H9 (cell line): ENCODE measurements around the gene AHI1. TPM values are rescaled to one million over a fixed set of nuclear protein-coding genes. Genes with fewer than 3 reads are reported as not detected.
A peak's percentile ranks its signal among the peaks of the same experiment; 100 is the strongest.
"Not testable (repeated sequence)": the region's sequence is repeated elsewhere in the genome, so short reads cannot be mapped to it uniquely, and the experiment has no call there.

Experiments used
- DNase-seq: peaks from one replicate; pipeline ENCODE4 v3.0.0-alpha.2; 2017
- H2AFZ ChIP-seq: one replicate; pipeline ENCODE4 v1.6.1; 2013; ENCODE audit warnings: mild to moderate bottlenecking, low read length, control low read depth, moderate library complexity
- H2AK5ac ChIP-seq: 2 replicates; pipeline ENCODE4 v1.6.1; 2013; ENCODE audit warnings: low read length, control low read depth, mixed read lengths; ENCODE audit not compliant: insufficient read length
- H2BK120ac ChIP-seq: one replicate; pipeline ENCODE4 v1.6.1; 2013; ENCODE audit warnings: low read depth, mild to moderate bottlenecking, low read length, control low read depth, inconsistent platforms; ENCODE audit not compliant: poor library complexity, severe bottlenecking
- H2BK12ac ChIP-seq: 2 replicates; pipeline ENCODE4 v1.6.1; 2013; ENCODE audit warnings: low read length, control low read depth, mixed read lengths, low read depth; ENCODE audit not compliant: insufficient read length
- H2BK15ac ChIP-seq: 2 replicates; pipeline ENCODE4 v1.6.1; 2013; ENCODE audit warnings: low read depth, low read length, control low read depth
- H2BK20ac ChIP-seq: one replicate; pipeline ENCODE4 v1.6.1; 2013; ENCODE audit warnings: low read depth, mild to moderate bottlenecking, low read length, control low read depth, inconsistent platforms; ENCODE audit not compliant: poor library complexity, severe bottlenecking
- H2BK5ac ChIP-seq: 2 replicates; pipeline ENCODE4 v1.6.1; 2013; ENCODE audit warnings: low read length, control low read depth, mixed read lengths; ENCODE audit not compliant: insufficient read length
- H3K14ac ChIP-seq: 2 replicates; pipeline ENCODE4 v1.6.1; 2013; ENCODE audit warnings: low read length, control low read depth; ENCODE audit not compliant: insufficient read depth
- H3K18ac ChIP-seq: 2 replicates; pipeline ENCODE4 v1.6.1; 2013; ENCODE audit warnings: low read depth, mild to moderate bottlenecking, mixed read lengths, low read length, control low read depth; ENCODE audit not compliant: insufficient read length
- H3K23ac ChIP-seq: 2 replicates; pipeline ENCODE4 v1.6.1; 2013; ENCODE audit warnings: low read length, control low read depth, mixed read lengths, low read depth; ENCODE audit not compliant: insufficient read length
- H3K23me2 ChIP-seq: 2 replicates; pipeline ENCODE4 v1.6.1; 2013; ENCODE audit warnings: low read depth, mild to moderate bottlenecking, mixed read lengths, low read length, control low read depth; ENCODE audit not compliant: insufficient read length, poor library complexity, severe bottlenecking
- H3K27ac ChIP-seq: 2 replicates; pipeline ENCODE4 v1.5.1; 2013; ENCODE audit warnings: low read length, control low read depth, mixed read lengths, low read depth; ENCODE audit not compliant: insufficient read length
- H3K27me3 ChIP-seq: 2 replicates; pipeline ENCODE4 v1.6.1; 2013; ENCODE audit warnings: low read length, control low read depth, inconsistent platforms; ENCODE audit not compliant: insufficient read depth
- H3K4ac ChIP-seq: 2 replicates; pipeline ENCODE4 v1.6.1; 2013; ENCODE audit warnings: low read depth, mild to moderate bottlenecking, control low read depth, inconsistent platforms, low read length, moderate library complexity
- H3K4me1 ChIP-seq: 2 replicates; pipeline ENCODE4 v1.6.1; 2013; ENCODE audit warnings: low read length, control low read depth, inconsistent platforms; ENCODE audit not compliant: insufficient read depth
- H3K4me2 ChIP-seq: 2 replicates; pipeline ENCODE4 v1.6.1; 2013; ENCODE audit warnings: low read length, control low read depth, mixed read lengths; ENCODE audit not compliant: insufficient read length, insufficient read depth
- H3K56ac ChIP-seq: 2 replicates; pipeline ENCODE4 v1.6.1; 2013; ENCODE audit warnings: low read depth, mild to moderate bottlenecking, mixed read lengths, low read length, control low read depth; ENCODE audit not compliant: insufficient read length
- H3K79me1 ChIP-seq: 2 replicates; pipeline ENCODE4 v1.6.1; 2013; ENCODE audit warnings: low read depth, mild to moderate bottlenecking, moderate library complexity, low read length, control low read depth, inconsistent platforms; ENCODE audit not compliant: insufficient read depth, poor library complexity, severe bottlenecking
- H3K79me2 ChIP-seq: 2 replicates; pipeline ENCODE4 v1.6.1; 2013; ENCODE audit warnings: low read length, control low read depth, inconsistent platforms; ENCODE audit not compliant: insufficient read depth
- H3K9ac ChIP-seq: 2 replicates; pipeline ENCODE4 v1.6.1; 2013; ENCODE audit warnings: low read length, control low read depth, mixed read lengths; ENCODE audit not compliant: insufficient read length; ENCODE audit errors: extremely low read depth
- H3K9me3 ChIP-seq: one replicate; pipeline ENCODE4 v1.6.1; 2013; ENCODE audit warnings: low read depth, low read length, inconsistent platforms; ENCODE audit not compliant: control insufficient read depth
- H3T11ph ChIP-seq: one replicate; pipeline ENCODE4 v1.6.1; 2013; ENCODE audit warnings: mild to moderate bottlenecking, low read length, control low read depth, inconsistent platforms
- H4K20me1 ChIP-seq: one replicate; pipeline ENCODE4 v1.6.1; 2013; ENCODE audit not compliant: control insufficient read depth, insufficient read length, insufficient read depth
- H4K5ac ChIP-seq: 2 replicates; pipeline ENCODE4 v1.6.1; 2013; ENCODE audit warnings: low read depth, mild to moderate bottlenecking, mixed read lengths, low read length, control low read depth; ENCODE audit not compliant: insufficient read length
- H4K8ac ChIP-seq: replicated peaks from 2 replicates; pipeline ENCODE4 v1.6.1; 2013; ENCODE audit warnings: low read length, control low read depth, mixed read lengths, low read depth; ENCODE audit not compliant: insufficient read length
- H4K91ac ChIP-seq: 2 replicates; pipeline ENCODE4 v1.6.1; 2013; ENCODE audit warnings: low read depth, mild to moderate bottlenecking, moderate library complexity, mixed read lengths, low read length, control low read depth; ENCODE audit not compliant: insufficient read length
- H3K27ac Mint-ChIP-seq, 3 experiments: 2 replicates in 2 of 3; 3 replicates in 1 of 3; pipeline ENCODE4 v1.8.0; 2020 to 2021; ENCODE audit warnings: mixed read lengths in 3 of 3, mild to moderate bottlenecking in 1 of 3, moderate library complexity in 1 of 3
- H3K27me3 Mint-ChIP-seq: 2 replicates; pipeline ENCODE4 v1.8.0; 2021; ENCODE audit warnings: low read depth, mild to moderate bottlenecking, moderate library complexity, mixed read lengths
- H3K36me3 Mint-ChIP-seq, 3 experiments: 2 replicates in 2 of 3; 3 replicates in 1 of 3; pipeline ENCODE4 v1.8.0; 2020 to 2021; ENCODE audit warnings: low read depth in 3 of 3, mixed read lengths in 3 of 3; ENCODE audit not compliant: insufficient read depth in 1 of 3
- H3K4me1 Mint-ChIP-seq, 2 experiments: 2 replicates each; pipeline ENCODE4 v1.8.0; 2020; ENCODE audit warnings: mixed read lengths in 2 of 2
- H3K4me3 Mint-ChIP-seq, 2 experiments: 2 replicates in 1 of 2; 3 replicates in 1 of 2; pipeline ENCODE4 v1.8.0; 2020 to 2021; ENCODE audit warnings: mild to moderate bottlenecking in 2 of 2, mixed read lengths in 2 of 2, moderate library complexity in 1 of 2
- H3K9me3 Mint-ChIP-seq, 2 experiments: 2 replicates in 1 of 2; 3 replicates in 1 of 2; pipeline ENCODE4 v1.8.0; 2020; ENCODE audit warnings: mild to moderate bottlenecking in 2 of 2, mixed read lengths in 2 of 2, moderate library complexity in 1 of 2
- CTCF ChIP-seq: fragments of 200-600 bp; sonication (generic); conservative IDR thresholded peaks from 3 replicates; pipeline ENCODE4 v1.8.0; 2021; ENCODE audit warnings: antibody characterized with exemption, mild to moderate bottlenecking
- WGBS: extraction: QIAGEN DNeasy Blood & Tissue Kit; methylation state at CpG from one replicate; pipeline ENCODE4 v1.1.7; 2013; ENCODE audit warnings: missing lambda C conversion rate, low lambda C conversion rate, mixed read lengths; ENCODE audit not compliant: insufficient read length; ENCODE audit errors: extremely low coverage; 5-methylcytosine and 5-hydroxymethylcytosine counted together
- total RNA-seq: library from RNA; stranded (reverse); gene quantifications from 2 replicates; pipeline ENCODE4 v1.2.1, GENCODE V29; 2021

AHI1 gene
- total RNA-seq, 1 experiment from 2014 or later = 9.9 TPM

- H3K79me1 ChIP-seq = no peaks in the 10 kb centered on the region
- H3K23me2 ChIP-seq = no peaks in the 10 kb centered on the region
- no peak for TF ChIP-seq CTCF
- H3K56ac ChIP-seq = no peak overlapping the region
- Mint-ChIP-seq H3K4me1 (no peaks in the 10 kb centered on the region), H3K27me3 (no peaks in the 10 kb centered on the region), H3K36me3 (no peaks in the 10 kb centered on the region), H3K9me3 (no peaks in the 10 kb centered on the region), H3K4me3 (no peak overlapping the region), H3K27ac (0 out of 7 replicates have a peak overlapping the region, but pooled peaks of 1 of the 3 experiments have one; percentile 11)
- no peaks in the 10 kb centered on the region for H3K4me1 ChIP-seq
- no peak overlapping the region for H3K23ac ChIP-seq
- no peak overlapping the region for H4K5ac ChIP-seq
- no peaks in the 10 kb centered on the region for H3K79me2 ChIP-seq
- no peak for DNase-seq
- no peak overlapping the region for H2BK12ac ChIP-seq
- no peak overlapping the region for H3K18ac ChIP-seq
- H3K9me3 ChIP-seq = no peaks in the 10 kb centered on the region
- no peak overlapping the region for H2BK15ac ChIP-seq
- H3K4me2 ChIP-seq = no peak overlapping the region
- no peak overlapping the region for H2AK5ac ChIP-seq
- no peak overlapping the region for H3K4ac ChIP-seq
- no peak overlapping the region for H4K91ac ChIP-seq
- H2BK20ac ChIP-seq = no peak overlapping the region
- H3K27ac ChIP-seq = no peak overlapping the region
- no peak overlapping the region for H3K9ac ChIP-seq
- no peaks in the 10 kb centered on the region for H3K27me3 ChIP-seq
- no peak overlapping the region for H2BK120ac ChIP-seq
- no peaks in the 10 kb centered on the region for H4K20me1 ChIP-seq
- H4K8ac ChIP-seq = no peak overlapping the region
- no peak overlapping the region for H3T11ph ChIP-seq
- no peak overlapping the region for H2BK5ac ChIP-seq
- H2AFZ ChIP-seq = no peak overlapping the region
- no peak overlapping the region for H3K14ac ChIP-seq
These were observed 153.0 kb downstream of the AHI1 start for GRCh38 chr6:135344526-135344925.

GRCh38 chr6:135339920-135340319 lies 157.6 kb downstream of the AHI1 start:
- not testable (repeated sequence) for H2BK5ac ChIP-seq, H4K20me1 ChIP-seq, H3K18ac ChIP-seq, H3K4ac ChIP-seq, H3K27me3 ChIP-seq, H2BK20ac ChIP-seq, H2BK15ac ChIP-seq, H2BK12ac ChIP-seq, H3K4me3 Mint-ChIP-seq, H3K9me3 ChIP-seq, H3K14ac ChIP-seq, H2AK5ac ChIP-seq, H3K27me3 Mint-ChIP-seq, H3K23ac ChIP-seq, H3K4me1 ChIP-seq, H2AFZ ChIP-seq, H4K91ac ChIP-seq, H3T11ph ChIP-seq, H3K9ac ChIP-seq, H3K27ac ChIP-seq, H3K4me1 Mint-ChIP-seq, H3K36me3 Mint-ChIP-seq, H2BK120ac ChIP-seq, H3K79me2 ChIP-seq, H3K27ac Mint-ChIP-seq, H3K79me1 ChIP-seq, H4K5ac ChIP-seq, H3K23me2 ChIP-seq, H3K4me2 ChIP-seq, H4K8ac ChIP-seq, H3K9me3 Mint-ChIP-seq, DNase-seq, H3K56ac ChIP-seq
- WGBS = no CpG with 5 or more reads among the region's 8 CpGs
